HUDEP-2 (cell line): ENCODE measurements around the gene ACY1.
A peak's percentile ranks its signal among the peaks of the same experiment; 100 is the strongest.

Experiments
- DNase-seq, 76 experiments: peaks; one replicate each; lab custom pipeline; 2025; ENCODE audit not compliant: unreplicated experiment in 76 of 76; lab: John Stamatoyannopoulos, UW

Gene ACY1

GRCh38 chr3:52002748-52003147, 19.4 kb downstream of the ACY1 start:
- no peak for DNase-seq

- DNase-seq = no peak
Observed at GRCh38 chr3:52004163-52004787, 20.9 kb downstream of the ACY1 start.

- no peak for DNase-seq
Observed at GRCh38 chr3:52004906-52005395, 21.6 kb downstream of the ACY1 start.

- DNase-seq = no peak
Observed at GRCh38 chr3:52005571-52005986, 22.2 kb downstream of the ACY1 start.

GRCh38 chr3:52006017-52006819, 22.9 kb downstream of the ACY1 start:
- peak in 5 of 76 experiments; percentile 21 to 31 (median 28) for DNase-seq

DNA sequence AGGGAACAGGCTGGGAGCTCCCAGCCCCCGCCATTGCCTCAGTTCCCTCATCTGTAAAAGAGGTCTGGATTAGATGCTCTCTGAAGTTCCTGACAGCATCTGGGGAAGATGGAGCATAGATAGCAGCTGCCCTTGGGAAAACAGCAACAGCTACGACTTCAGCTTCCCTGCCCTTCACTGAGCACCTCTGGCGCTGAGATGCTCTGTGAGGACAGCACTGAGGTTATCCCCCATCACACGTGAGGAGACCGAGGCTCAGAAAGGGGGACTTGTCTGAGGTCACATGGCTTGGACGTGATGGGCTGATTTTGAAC, 23.4 kb downstream of the ACY1 start:
- no peak for DNase-seq

DNA sequence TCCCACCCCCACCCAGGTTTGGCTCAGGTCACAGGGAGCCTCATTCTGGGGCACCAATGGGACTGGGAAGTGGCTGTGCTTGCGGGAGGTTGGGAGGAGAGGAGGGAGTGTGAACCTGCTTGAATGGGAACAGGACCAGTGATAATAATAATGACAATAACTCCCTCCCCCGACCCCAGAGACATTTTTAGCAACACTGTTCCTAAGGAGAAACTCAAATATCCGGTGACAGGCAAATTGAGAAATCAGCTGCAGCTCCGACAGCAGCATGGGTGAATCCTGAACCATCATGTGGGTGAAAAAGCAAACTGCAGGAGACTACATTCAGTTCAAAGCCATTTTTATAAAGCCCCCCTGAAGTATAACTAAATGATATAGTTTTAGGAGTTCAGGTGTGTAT, 24.0 kb downstream of the ACY1 start:
- no peak for DNase-seq

GRCh38 chr3:52010431-52010830, 27.1 kb downstream of the ACY1 start:
- DNase-seq = no peak

DNA sequence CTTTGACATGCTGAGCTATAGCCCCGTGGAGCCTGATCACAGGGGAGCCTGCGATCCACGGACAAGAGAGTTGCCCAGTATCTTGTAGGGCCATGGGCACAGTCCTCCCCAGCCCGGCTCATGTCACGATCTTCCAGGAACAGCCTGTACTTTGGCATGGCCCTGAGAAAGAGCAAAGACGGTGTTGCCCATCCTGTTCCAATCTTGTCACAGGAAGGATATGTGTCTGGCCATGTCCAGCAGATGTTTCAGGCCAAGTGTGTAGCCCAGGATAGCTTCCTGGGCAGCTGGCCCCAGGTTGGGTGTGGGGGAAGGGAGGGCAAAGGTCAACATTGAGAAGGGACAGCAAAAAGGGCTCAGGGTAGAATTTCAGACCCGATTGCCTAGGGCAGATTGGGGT, 29.4 kb downstream of the ACY1 start:
- no peak for DNase-seq

DNA sequence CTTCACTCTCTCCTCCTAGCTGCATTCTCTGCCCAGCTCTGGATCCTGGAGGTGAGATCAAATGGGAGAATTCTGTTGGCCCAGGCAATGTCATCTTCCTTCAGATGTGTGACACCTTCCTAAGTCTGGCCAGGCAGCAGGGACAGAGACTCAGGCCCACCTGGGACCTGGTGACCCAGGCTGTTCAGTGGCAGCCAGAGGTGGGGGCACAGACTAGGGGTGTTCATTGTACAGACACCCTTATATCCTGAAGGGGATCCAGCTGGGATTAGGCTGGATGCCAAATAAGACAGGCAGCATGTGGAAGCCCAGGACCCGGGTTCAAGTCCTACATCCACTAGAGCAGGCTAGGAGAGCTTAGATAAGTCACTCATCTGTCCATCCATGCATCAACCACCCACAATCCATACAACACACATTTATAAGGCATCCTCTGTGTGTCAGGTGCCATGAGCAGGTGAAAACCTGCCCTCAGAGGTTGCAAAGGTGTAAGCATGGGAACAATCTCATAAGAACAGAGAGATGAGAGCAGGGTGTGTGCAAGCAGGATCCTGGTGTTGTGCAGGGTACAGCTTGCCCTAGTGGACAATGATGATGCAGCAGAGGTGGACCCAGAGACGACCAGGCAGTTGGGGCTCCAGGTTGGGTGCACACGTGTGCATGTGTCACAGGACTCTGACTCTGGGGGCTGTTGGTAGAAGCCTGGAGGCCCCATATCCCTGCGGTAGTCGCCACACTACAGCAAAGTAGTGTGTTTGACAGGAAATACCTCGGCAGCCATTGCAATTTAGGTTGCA, 30.7 kb downstream of the ACY1 start:
- DNase-seq = no peak

GRCh38 chr3:52014613-52015012, 31.3 kb downstream of the ACY1 start:
- no peak for DNase-seq

- DNase-seq = no peak
Observed at GRCh38 chr3:52015438-52016228, 32.3 kb downstream of the ACY1 start.

DNA sequence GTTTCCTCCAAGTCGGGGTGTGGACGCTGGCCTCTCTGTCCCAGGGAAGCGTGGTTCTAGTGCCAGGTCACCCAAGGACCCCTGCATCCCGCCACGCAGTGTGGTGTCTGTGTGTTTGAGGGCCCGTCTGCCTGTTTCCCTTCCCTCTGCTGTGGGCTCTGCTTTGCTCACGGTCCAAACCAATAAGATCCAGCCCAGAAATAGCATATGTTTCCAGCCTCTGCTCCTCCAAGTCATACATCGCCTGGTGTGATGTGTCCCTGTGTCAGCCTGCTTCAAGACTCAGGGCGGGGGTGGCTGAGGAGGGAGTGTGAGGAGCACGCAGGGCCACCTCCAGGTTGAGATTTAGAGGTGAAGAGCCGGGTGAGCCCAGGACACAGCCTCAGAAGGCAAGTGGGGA, 34.3 kb downstream of the ACY1 start:
- DNase-seq = no peak

DNA sequence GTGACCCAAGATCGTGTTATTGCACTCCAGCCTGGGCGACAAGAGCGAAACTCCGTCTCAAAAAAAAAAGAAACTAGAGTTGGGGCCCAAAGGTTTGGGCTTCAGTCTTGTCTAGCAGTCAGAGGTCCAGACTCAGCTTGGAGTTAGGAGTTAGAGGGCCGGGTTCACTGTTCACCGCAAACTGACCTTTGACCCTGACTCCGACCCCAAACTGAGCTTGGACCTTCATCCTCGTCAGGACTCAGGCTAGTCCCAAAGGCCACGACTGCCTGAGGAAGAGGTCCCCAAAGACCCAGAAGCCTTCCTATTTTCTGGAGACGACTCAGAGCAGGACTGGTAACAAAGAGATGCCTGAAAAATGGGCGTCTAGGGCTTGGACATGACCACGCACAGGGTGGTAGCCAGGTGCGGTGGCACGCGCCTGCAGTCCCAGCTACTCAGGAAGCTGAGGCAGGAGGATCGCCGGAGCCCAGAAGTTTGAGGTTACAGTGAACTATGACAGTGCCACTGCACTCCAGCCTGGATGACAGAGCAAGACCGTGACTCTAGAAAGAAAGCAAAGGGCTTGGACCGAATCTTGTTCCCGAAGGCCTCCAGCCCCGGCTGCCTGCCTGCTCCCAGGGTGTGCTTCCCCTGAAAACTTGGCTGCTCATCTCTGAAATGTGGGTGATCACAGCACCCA, 35.1 kb downstream of the ACY1 start:
- DNase-seq = no peak

DNA sequence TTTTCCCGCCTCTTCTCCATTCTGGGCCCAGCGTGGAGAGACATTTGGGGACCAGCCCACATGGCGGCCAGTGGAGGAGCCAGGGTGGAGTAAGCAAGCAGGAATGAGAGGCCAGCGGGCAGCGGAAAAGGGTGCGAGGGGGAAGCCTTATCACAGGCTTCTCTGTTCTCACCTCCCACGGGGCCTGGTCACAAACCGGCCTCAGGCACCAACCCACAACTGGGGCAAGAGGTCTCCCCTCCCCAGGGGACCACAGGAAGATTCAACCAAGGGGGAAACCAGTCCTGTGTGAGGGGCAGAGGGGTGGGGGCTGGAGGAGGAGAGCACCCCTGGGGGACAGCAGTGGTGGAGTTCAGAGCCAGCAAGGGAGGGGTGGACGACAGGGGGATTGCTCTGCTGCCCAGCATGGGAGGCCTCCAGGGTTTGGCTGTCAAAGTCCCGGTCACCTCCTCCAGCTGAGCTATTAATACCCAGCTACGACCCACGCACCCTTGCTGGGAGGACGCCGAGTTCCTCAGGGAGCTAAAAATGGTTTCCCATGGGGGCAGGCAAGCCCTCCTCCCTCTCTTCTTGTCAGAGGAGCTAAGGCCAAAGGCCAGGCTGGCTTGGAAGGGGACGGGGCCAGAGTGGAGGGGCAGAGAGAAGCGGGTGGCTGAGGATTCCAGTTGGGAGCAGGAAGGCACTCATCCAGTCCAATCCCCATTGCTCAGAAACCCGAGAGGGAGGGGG, 36.2 kb downstream of the ACY1 start:
- no peak for DNase-seq

- no peak for DNase-seq
Observed at GRCh38 chr3:52020796-52021195, 37.5 kb downstream of the ACY1 start.

DNA sequence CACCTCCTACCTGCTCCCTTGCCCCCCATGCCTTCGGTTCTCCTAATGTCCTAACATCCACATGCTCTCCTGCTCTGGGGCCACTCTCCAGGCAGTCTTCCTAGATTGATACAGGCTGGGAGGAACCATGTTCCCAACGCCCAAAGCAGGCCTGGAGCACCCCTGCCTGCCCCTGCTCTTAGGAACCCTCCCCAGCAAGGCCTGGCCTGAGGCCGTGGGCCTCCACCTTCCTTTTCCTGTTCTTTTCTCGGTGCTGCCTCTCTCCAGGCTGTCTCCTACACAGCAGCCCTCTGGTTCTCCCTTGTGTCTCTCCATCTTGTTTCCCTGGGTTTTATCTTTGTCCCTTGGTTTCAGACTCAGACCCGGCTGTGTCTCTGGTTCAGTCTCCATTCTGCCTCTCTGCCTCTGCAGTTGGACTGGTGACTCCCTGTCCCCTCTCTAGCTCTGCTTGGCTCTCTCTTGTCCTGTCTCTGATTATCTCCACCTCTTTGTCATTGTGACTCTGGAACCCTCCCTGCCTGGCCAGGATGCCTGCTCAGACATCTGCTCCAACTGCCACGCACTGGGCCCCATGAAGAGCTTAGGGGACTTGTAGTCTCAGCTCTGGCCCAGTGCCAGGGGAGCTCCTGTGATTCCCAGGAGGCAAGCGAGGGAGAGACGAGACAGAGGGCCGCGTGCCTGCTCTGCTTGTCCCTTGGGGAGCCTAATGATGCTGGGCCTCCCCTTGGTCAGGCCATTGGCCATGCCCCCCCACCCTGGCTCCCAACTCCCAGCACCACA, 38.3 kb downstream of the ACY1 start:
- DNase-seq = no peak

GRCh38 chr3:52022323-52023100, 39.2 kb downstream of the ACY1 start:
- DNase-seq = no peak
